ENCODE measurements around the gene CES2. TPM values are rescaled to one million over a fixed set of nuclear protein-coding genes. Genes with fewer than 3 reads are reported as not detected.

Gene CES2
- total and polyA plus RNA-seq, 8 donors = 16.9 to 893 (median 37.8) TPM

- 81 to 91% (median 83%) methylated on average over 7 to 14 of the region's 14 CpGs for WGBS, 5 donors
- Histone ChIP-seq H3K4me1 (peaks cover 5 to 12% (median 7%) of the 10 kb centered on the region in 4 donors), H3K27ac (no peak overlapping the region), H3K4me3 (no peak overlapping the region), H3K36me3 (no peaks in the 10 kb centered on the region), H3K9me3 (no peaks in the 10 kb centered on the region), H3K27me3 (no peaks in the 10 kb centered on the region)
- no peak for DNase-seq
- TF ChIP-seq POLR2A (IDR thresholded peaks at IDR 0.05) = no peak
- intact Hi-C loops (cut with DNase I; ENCODE audit: low total_unique reads) = no loop called here
Observed at GRCh38 chr16:66910175-66910940, 25.0 kb upstream of the CES2 start.

GRCh38 chr16:66911112-66911511 lies 24.2 kb upstream of the CES2 start:
- no peaks in the 10 kb centered on the region for H3K9me3 ChIP-seq
- WGBS, 5 donors = 63 to 70% (median 68%) methylated on average over 5 of the region's 5 CpGs; no CpG with 5 or more reads in 1 of the 5 donors
- H3K4me3 ChIP-seq = no peak overlapping the region
- no peak for DNase-seq
- no peaks in the 10 kb centered on the region for H3K36me3 ChIP-seq
- TF ChIP-seq POLR2AphosphoS5 (IDR thresholded peaks at IDR 0.05) = no peak
- no peak for TF ChIP-seq CTCF (IDR thresholded peaks at IDR 0.05)
- H3K27me3 ChIP-seq = no peaks in the 10 kb centered on the region
- intact Hi-C loops (cut with DNase I; ENCODE audit: low total_unique reads) = no loop called here
- no peak overlapping the region for H3K27ac ChIP-seq
- H3K4me1 ChIP-seq = peaks cover 0 to 5% (median under 1%) of the 10 kb centered on the region in 4 donors

- no peaks in the 10 kb centered on the region for H3K27me3 ChIP-seq
- WGBS, 5 donors = 91 to 100% (median 94%) methylated on average over 4 to 8 of the region's 8 CpGs
- H3K4me1 ChIP-seq = no peaks in the 10 kb centered on the region
- H3K4me3 ChIP-seq = no peak overlapping the region
- H3K9me3 ChIP-seq = no peaks in the 10 kb centered on the region
- H3K27ac ChIP-seq = no peak overlapping the region
- no peaks in the 10 kb centered on the region for H3K36me3 ChIP-seq
- no peak for DNase-seq
- TF ChIP-seq CTCF (IDR thresholded peaks at IDR 0.05) = no peak
- no peak for TF ChIP-seq POLR2A (IDR thresholded peaks at IDR 0.05)
- TF ChIP-seq POLR2AphosphoS5 (IDR thresholded peaks at IDR 0.05) = no peak
- no peak for TF ChIP-seq EP300 (IDR thresholded peaks at IDR 0.05)
- intact Hi-C loops (cut with DNase I; ENCODE audit: low total_unique reads) = no loop called here
Observed at GRCh38 chr16:66911801-66912200, 23.5 kb upstream of the CES2 start.

GRCh38 chr16:66913081-66913480 lies 22.2 kb upstream of the CES2 start:
- H3K9me3 ChIP-seq = no peaks in the 10 kb centered on the region
- 56 to 66% (median 62%) methylated on average over 4 to 10 of the region's 10 CpGs for WGBS, 5 donors
- no peak for DNase-seq
- intact Hi-C loops (cut with DNase I; ENCODE audit: low total_unique reads) = no loop called here
- no peak overlapping the region for H3K27ac ChIP-seq
- no peaks in the 10 kb centered on the region for H3K27me3 ChIP-seq
- H3K36me3 ChIP-seq = no peaks in the 10 kb centered on the region
- no peaks in the 10 kb centered on the region for H3K4me1 ChIP-seq
- no peak for TF ChIP-seq POLR2AphosphoS5 (IDR thresholded peaks at IDR 0.05)
- no peak for TF ChIP-seq CTCF (IDR thresholded peaks at IDR 0.05)
- no peak for TF ChIP-seq EP300 (IDR thresholded peaks at IDR 0.05)
- TF ChIP-seq POLR2A (IDR thresholded peaks at IDR 0.05) = no peak
- no peak overlapping the region for H3K4me3 ChIP-seq

- 73 to 85% (median 78%) methylated on average over 3 to 4 of the region's 4 CpGs for WGBS, 5 donors
- intact Hi-C loops (cut with DNase I; ENCODE audit: low total_unique reads) = no loop called here
- Histone ChIP-seq H3K4me1 (peaks cover 0 to 2% (median 0%) of the 10 kb centered on the region in 4 donors), H3K36me3 (no peaks in the 10 kb centered on the region), H3K27me3 (no peaks in the 10 kb centered on the region), H3K27ac (no peak overlapping the region), H3K9me3 (no peaks in the 10 kb centered on the region), H3K4me3 (no peak overlapping the region)
- TF ChIP-seq POLR2AphosphoS5 (IDR thresholded peaks at IDR 0.05) (no peak), POLR2A (IDR thresholded peaks at IDR 0.05) (no peak), CTCF (IDR thresholded peaks at IDR 0.05) (no peak), EP300 (IDR thresholded peaks at IDR 0.05) (no peak)
- no peak for DNase-seq
Observed at GRCh38 chr16:66913711-66914110, 21.6 kb upstream of the CES2 start.

Data from stomach (tissue), 9 donors.